Mesenteric fat pad (tissue), 1 donor: ENCODE results near the gene INKA1. TPM values are rescaled to one million over a fixed set of nuclear protein-coding genes. Genes with fewer than 3 reads are reported as not detected.
"Not testable (repeated sequence)": the region's sequence is repeated elsewhere in the genome, so short reads cannot be mapped to it uniquely, and the experiment has no call there.

ENCODE experiments used
- DNase-seq: peaks from one replicate; pipeline ENCODE4 v3.0.0-alpha.2; 2020; ENCODE audit warnings: low spot score
- microRNA-seq: library from miRNA; unstranded; fragments of <30 nt; microRNA quantifications from one replicate; pipeline ENCODE4 v1.2.0, GENCODE V29; 2020; ENCODE audit warnings: borderline number of aligned reads
- total RNA-seq: library from RNA; stranded (reverse); fragmentation: NEBNext Ultra II Directional; extraction: Animal tissue kit (Norgen Biotek cat#: 25700); gene quantifications from one replicate; pipeline ENCODE4 v1.2.1, GENCODE V29; 2021
- donor health status: DM: yes; HTN: yes; CAD: no.

Gene INKA1
- total RNA-seq, 1 donor from 2014 or later: 3.2 TPM

- no peak for DNase-seq
Measured at GRCh38 chr3:49806850-49807249, 3.8 kb downstream of the INKA1 start.

GRCh38 chr3:49807431-49808114, 4.5 kb downstream of the INKA1 start:
- DNase-seq: no peak

GRCh38 chr3:49812916-49813496, 9.9 kb downstream of the INKA1 start:
- DNase-seq: no peak

GRCh38 chr3:49813497-49814174, 10.6 kb downstream of the INKA1 start, which contains the start of gene UBA7:
UBA7 (minus strand) TSS chr3:49813953; CDS start chr3:49813787, 166 bp downstream.
- DNase-seq: no peak

- not testable (repeated sequence) for DNase-seq
Measured at GRCh38 chr3:49823131-49823530, 20.1 kb downstream of the INKA1 start.

- DNase-seq: no peak
Measured at GRCh38 chr3:49826016-49826415, 23.0 kb downstream of the INKA1 start.

- no peak for DNase-seq
Measured at GRCh38 chr3:49831341-49831740, 28.3 kb downstream of the INKA1 start.

- DNase-seq: no peak
Measured at GRCh38 chr3:49839193-49839809, 36.2 kb downstream of the INKA1 start.

GRCh38 chr3:49840388-49840787, 37.3 kb downstream of the INKA1 start:
- no peak for DNase-seq

GRCh38 chr3:49841126-49841696, 38.1 kb downstream of the INKA1 start:
- no peak for DNase-seq

GRCh38 chr3:49841806-49842205, 38.7 kb downstream of the INKA1 start:
- no peak for DNase-seq

- DNase-seq: no peak
Measured at GRCh38 chr3:49842843-49843517, 39.9 kb downstream of the INKA1 start.

- no peak for DNase-seq
Measured at GRCh38 chr3:49844464-49845183, 41.6 kb downstream of the INKA1 start.

GRCh38 chr3:49845694-49846093, 42.6 kb downstream of the INKA1 start:
- DNase-seq: no peak

Small RNAs within 50 kb of the gene (microRNA-seq; reads per million reads assigned to microRNA genes)
- not detected for gene MIR5193

Other genes with a start within 250 kb of the INKA1 start
- 0.16 TPM for gene BSN, start 248.8 kb upstream of the INKA1 start, total RNA-seq
- 51.1 TPM for gene APEH, start 128.9 kb upstream of the INKA1 start, total RNA-seq
- 5.7 TPM for gene MST1, start 113.8 kb upstream of the INKA1 start, total RNA-seq
- gene RNF123, start 113.7 kb upstream of the INKA1 start, total RNA-seq: 42.1 TPM
- not detected for gene AMIGO3, start 83.6 kb upstream of the INKA1 start, total RNA-seq
- 45.4 TPM for gene GMPPB, start 79.3 kb upstream of the INKA1 start, total RNA-seq
- 35.4 TPM for gene IP6K1, start 16.7 kb upstream of the INKA1 start, total RNA-seq
- not detected for gene CDHR4, start 3.4 kb upstream of the INKA1 start, total RNA-seq
- gene UBA7, start 10.7 kb downstream of the INKA1 start, total RNA-seq: 38.2 TPM
- 1.1 TPM for gene TRAIP, start 53.3 kb downstream of the INKA1 start, total RNA-seq
- not detected for gene CAMKV, start 66.6 kb downstream of the INKA1 start, total RNA-seq
- gene MST1R, start 100.6 kb downstream of the INKA1 start, total RNA-seq: 1.8 TPM
- gene MON1A, start 126.5 kb downstream of the INKA1 start, total RNA-seq: 9.8 TPM
- gene RBM6, start 136.9 kb downstream of the INKA1 start, total RNA-seq: 79.6 TPM